OCI-LY7 (cell line): Measurements from ENCODE around the gene DPP10.

Experiments used
- EZH2phosphoT487 ChIP-seq: fragments of 200-600 bp; sonication (generic); IDR thresholded peaks from 2 replicates; pipeline ENCODE4 v1.6.1; 2018; ENCODE audit warnings: low read depth, borderline replicate concordance, mild to moderate bottlenecking, mixed run types, antibody characterized with exemption, low read length, moderate library complexity, mixed read lengths
- TF ChIP-seq, protein P1 (sequence below): fragments of 200-600 bp; sonication (generic); conservative IDR thresholded peaks from 2 replicates; pipeline ENCODE4 v1.5.1; 2014; ENCODE audit warnings: mild to moderate bottlenecking, antibody characterized with exemption, low read length, moderate library complexity, mixed read lengths

DNA sequence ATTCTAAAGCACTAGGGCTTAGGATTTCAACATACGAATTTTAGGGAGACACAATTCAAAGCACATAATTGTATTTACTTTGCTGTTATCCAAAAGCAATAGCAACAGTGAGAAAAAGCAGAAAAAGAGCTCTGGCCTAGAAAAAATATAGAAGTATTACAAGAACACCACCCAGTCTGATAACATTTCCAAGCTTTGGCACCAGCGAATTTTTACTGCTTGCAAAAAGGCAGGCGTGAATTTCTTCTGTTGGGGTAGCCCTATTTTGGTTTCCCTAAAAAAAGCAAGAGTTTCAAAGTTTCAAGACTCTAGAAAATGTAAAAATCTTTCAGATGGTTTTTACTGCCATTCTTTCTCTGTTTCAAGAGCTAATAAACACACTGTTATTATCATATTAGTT, 292.7 kb downstream of the DPP10 start:
- TF ChIP-seq, protein P1, sequence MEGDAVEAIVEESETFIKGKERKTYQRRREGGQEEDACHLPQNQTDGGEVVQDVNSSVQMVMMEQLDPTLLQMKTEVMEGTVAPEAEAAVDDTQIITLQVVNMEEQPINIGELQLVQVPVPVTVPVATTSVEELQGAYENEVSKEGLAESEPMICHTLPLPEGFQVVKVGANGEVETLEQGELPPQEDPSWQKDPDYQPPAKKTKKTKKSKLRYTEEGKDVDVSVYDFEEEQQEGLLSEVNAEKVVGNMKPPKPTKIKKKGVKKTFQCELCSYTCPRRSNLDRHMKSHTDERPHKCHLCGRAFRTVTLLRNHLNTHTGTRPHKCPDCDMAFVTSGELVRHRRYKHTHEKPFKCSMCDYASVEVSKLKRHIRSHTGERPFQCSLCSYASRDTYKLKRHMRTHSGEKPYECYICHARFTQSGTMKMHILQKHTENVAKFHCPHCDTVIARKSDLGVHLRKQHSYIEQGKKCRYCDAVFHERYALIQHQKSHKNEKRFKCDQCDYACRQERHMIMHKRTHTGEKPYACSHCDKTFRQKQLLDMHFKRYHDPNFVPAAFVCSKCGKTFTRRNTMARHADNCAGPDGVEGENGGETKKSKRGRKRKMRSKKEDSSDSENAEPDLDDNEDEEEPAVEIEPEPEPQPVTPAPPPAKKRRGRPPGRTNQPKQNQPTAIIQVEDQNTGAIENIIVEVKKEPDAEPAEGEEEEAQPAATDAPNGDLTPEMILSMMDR: no peak
- no peak for TF ChIP-seq EZH2phosphoT487
